ENCODE results near the gene PLCG2. TPM values are rescaled to one million over a fixed set of nuclear protein-coding genes. Genes with fewer than 3 reads are reported as not detected.
"Not testable (repeated sequence)": the region's sequence is repeated elsewhere in the genome, so short reads cannot be mapped to it uniquely, and the experiment has no call there.

Gene PLCG2
- total RNA-seq, 1 donor from 2014 or later = 12.4 TPM

DNA sequence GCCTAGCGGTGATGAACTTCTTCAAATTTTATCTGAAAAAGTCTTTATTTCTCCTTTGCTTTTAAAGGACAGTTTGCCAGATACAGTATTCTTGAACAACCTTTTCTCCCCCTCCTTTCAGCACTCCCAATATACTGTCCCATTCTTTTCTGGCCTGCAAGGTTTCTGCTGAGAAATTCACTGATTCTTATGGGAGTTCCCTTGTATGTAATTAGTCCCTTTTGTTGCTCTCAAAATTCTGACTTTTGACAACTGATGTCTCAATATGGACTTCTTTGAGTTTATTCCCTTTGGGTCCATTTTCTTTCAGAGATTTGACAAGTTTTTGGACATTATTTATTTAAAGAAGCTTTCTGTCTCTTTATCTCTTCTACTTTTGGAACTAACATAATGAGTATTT is 192.8 kb downstream of the PLCG2 start:
- TF ChIP-seq, protein P1, sequence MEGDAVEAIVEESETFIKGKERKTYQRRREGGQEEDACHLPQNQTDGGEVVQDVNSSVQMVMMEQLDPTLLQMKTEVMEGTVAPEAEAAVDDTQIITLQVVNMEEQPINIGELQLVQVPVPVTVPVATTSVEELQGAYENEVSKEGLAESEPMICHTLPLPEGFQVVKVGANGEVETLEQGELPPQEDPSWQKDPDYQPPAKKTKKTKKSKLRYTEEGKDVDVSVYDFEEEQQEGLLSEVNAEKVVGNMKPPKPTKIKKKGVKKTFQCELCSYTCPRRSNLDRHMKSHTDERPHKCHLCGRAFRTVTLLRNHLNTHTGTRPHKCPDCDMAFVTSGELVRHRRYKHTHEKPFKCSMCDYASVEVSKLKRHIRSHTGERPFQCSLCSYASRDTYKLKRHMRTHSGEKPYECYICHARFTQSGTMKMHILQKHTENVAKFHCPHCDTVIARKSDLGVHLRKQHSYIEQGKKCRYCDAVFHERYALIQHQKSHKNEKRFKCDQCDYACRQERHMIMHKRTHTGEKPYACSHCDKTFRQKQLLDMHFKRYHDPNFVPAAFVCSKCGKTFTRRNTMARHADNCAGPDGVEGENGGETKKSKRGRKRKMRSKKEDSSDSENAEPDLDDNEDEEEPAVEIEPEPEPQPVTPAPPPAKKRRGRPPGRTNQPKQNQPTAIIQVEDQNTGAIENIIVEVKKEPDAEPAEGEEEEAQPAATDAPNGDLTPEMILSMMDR (conservative IDR thresholded peaks at IDR 0.05) = no peak
- Mint-ChIP-seq H3K36me3 (no peaks in the 10 kb centered on the region), H3K27me3 (no peaks in the 10 kb centered on the region), H3K27ac (no peak overlapping the region), H3K4me3 (no peak overlapping the region), H3K9me3 (peaks cover 7% of the 10 kb centered on the region), H3K4me1 (ENCODE audit: unreplicated experiment) (no peaks in the 10 kb centered on the region)
- DNase-seq (ENCODE audit: extremely low spot score, unreplicated experiment) = no peak

DNA sequence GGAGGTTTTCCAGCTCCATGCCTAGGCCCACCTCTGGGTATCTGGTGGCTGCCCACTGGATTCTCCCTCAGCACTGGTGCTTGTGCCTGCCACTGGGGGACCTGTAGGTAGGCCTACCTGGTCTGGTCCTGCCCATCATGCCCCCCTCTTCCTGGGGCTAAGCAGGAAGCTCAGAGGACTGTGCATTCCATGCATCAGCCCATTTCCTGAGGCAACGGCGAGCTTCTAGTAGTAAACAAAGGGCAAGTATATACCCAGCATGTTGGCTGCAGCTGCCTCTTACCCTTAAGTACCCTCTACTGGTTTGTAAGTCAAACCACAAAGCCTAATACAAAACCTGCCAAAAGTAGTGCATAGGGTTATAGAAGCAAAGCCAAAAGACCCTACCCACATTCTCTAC is 194.6 kb downstream of the PLCG2 start:
- Mint-ChIP-seq H3K4me1 (ENCODE audit: unreplicated experiment) (no peaks in the 10 kb centered on the region), H3K27me3 (no peaks in the 10 kb centered on the region), H3K27ac (no peak overlapping the region), H3K36me3 (no peaks in the 10 kb centered on the region), H3K9me3 (peaks cover 7% of the 10 kb centered on the region), H3K4me3 (no peak overlapping the region)
- DNase-seq (ENCODE audit: extremely low spot score, unreplicated experiment) = no peak
- TF ChIP-seq, protein P1 (conservative IDR thresholded peaks at IDR 0.05) = no peak

DNA sequence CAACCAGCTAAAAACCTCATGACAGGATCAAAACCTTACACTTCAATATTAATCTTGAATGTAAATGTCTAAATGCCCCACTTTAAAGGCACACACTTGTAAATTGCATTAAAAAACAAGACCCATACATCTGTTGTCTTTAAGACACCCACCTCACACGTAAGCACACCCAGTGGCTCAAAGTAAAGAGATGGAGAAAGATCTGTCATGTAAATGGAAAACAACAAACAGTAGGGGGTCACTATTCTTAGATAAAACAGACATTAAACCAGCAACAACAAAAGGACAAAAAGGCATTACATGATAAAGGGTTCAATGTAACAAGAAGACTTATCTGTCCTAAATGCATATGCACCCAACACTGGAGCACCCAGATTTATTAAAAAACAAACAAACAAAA is 196.5 kb downstream of the PLCG2 start:
- TF ChIP-seq, protein P1 (conservative IDR thresholded peaks at IDR 0.05) = no peak
- H3K4me1 Mint-ChIP-seq (ENCODE audit: unreplicated experiment) = no peaks in the 10 kb centered on the region
- H3K36me3 Mint-ChIP-seq = no peaks in the 10 kb centered on the region
- H3K9me3 Mint-ChIP-seq = peaks cover 7% of the 10 kb centered on the region
- DNase-seq (ENCODE audit: extremely low spot score, unreplicated experiment) = no peak
- H3K27me3 Mint-ChIP-seq = no peaks in the 10 kb centered on the region
- H3K27ac Mint-ChIP-seq = no peak overlapping the region
- no peak overlapping the region for H3K4me3 Mint-ChIP-seq

DNA sequence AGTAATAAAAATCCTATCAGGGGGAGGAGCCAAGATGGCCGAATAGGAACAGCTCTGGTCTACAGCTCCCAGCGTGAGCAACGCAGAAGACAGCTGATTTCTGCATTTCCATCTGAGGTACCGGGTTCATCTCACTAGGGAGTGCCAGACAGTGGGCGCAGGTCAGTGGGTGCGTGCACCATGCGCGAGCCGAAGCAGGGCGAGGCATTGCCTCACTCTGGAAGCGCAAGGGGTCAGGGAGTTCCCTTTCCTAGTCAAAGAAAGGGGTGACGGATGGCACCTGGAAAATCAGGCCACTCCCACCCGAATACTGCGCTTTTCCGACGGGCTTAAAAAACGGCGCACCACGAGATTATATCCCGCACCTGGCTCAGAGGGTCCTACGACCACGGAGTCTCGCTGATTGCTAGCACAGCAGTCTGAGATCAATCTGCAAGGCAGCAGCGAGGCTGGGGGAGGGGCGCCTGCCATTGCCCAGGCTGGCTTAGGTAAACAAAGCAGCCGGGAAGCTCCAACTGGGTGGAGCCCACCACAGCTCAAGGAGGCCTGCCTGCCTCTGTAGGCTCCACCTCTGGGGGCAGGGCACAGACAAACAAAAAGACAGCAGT is 198.3 kb downstream of the PLCG2 start:
- not testable (repeated sequence) for DNase-seq (ENCODE audit: extremely low spot score, unreplicated experiment); H3K27me3 Mint-ChIP-seq; H3K4me1 Mint-ChIP-seq (ENCODE audit: unreplicated experiment); H3K27ac Mint-ChIP-seq; H3K4me3 Mint-ChIP-seq; H3K9me3 Mint-ChIP-seq; H3K36me3 Mint-ChIP-seq

DNA sequence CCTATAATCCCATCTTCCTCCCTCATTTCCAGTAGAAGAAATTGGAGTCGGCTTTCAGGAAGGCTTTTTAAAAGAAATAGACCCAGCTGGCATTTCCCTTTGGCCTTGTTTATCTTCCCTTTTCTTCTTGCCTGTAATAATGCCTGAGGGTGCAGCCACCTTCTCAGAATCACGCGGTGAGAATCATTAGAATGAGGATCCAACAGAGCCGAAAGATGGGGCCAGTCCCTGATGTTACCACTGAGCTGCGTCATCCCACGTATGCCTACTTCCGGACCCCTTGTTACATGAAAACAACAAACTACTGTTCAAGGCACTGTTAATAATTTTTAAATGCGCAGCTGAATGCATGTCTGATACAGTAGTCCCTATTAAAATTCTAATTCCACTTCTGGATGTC is 208.0 kb downstream of the PLCG2 start:
- Mint-ChIP-seq H3K4me1 (ENCODE audit: unreplicated experiment) (no peaks in the 10 kb centered on the region), H3K27ac (no peak overlapping the region), H3K4me3 (no peak overlapping the region), H3K9me3 (no peaks in the 10 kb centered on the region), H3K27me3 (peaks cover 3% of the 10 kb centered on the region), H3K36me3 (no peaks in the 10 kb centered on the region)
- DNase-seq (ENCODE audit: extremely low spot score, unreplicated experiment) = no peak
- TF ChIP-seq, protein P1 (conservative IDR thresholded peaks at IDR 0.05) = no peak

DNA sequence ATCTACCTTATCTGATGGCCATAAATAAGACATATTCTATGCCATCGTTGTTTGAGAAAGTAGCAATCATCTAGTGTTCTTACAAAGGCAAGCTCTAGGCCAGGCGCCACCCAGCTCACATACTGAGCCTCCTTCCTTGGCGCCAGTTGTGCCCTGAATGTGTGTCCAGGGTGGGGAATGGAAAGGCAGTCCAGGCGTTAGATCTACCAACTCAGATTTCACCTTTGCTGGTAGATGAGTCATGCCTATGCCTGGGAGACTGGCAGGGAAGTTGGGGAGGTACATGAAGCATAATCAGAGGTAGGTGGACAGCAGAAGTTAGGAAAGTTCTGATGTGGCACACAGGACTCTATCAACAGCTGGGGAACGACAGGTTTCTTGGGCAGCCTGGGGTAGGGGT is 208.6 kb downstream of the PLCG2 start:
- H3K27ac Mint-ChIP-seq = no peak overlapping the region
- H3K4me1 Mint-ChIP-seq (ENCODE audit: unreplicated experiment) = no peaks in the 10 kb centered on the region
- TF ChIP-seq, protein P1 (conservative IDR thresholded peaks at IDR 0.05) = no peak
- peaks cover 3% of the 10 kb centered on the region for H3K27me3 Mint-ChIP-seq
- no peak for DNase-seq (ENCODE audit: extremely low spot score, unreplicated experiment)
- no peaks in the 10 kb centered on the region for H3K9me3 Mint-ChIP-seq
- no peaks in the 10 kb centered on the region for H3K36me3 Mint-ChIP-seq
- no peak overlapping the region for H3K4me3 Mint-ChIP-seq
